GM23338 (cell line): Measurements from ENCODE around the gene TAF10. TPM values are rescaled to one million over a fixed set of nuclear protein-coding genes. Genes with fewer than 3 reads are reported as not detected.

Experiments
- CREB1 ChIP-seq: fragments of 250-450 bp; sonication (Bioruptor Pico); IDR thresholded peaks from 2 replicates; pipeline ENCODE4 v1.5.0; 2020; ENCODE audit warnings: low read depth, mild to moderate bottlenecking, moderate library complexity
- EZH2phosphoT487 ChIP-seq: fragments of 200-600 bp; sonication (generic); IDR thresholded peaks from one replicate; pipeline ENCODE4 v1.8.1; 2018; ENCODE audit warnings: antibody characterized with exemption; ENCODE audit not compliant: unreplicated experiment
- JUNB ChIP-seq: IDR thresholded peaks from one replicate; pipeline ENCODE4 v1.6.1; 2016; ENCODE audit warnings: antibody characterized with exemption; ENCODE audit not compliant: unreplicated experiment
- NANOG ChIP-seq: IDR thresholded peaks from 2 replicates; pipeline ENCODE4 v1.6.1; 2016; ENCODE audit warnings: antibody characterized with exemption, borderline replicate concordance
- STAT1 ChIP-seq: IDR thresholded peaks from one replicate; pipeline ENCODE4 v1.6.1; 2016; ENCODE audit warnings: antibody characterized with exemption; ENCODE audit not compliant: unreplicated experiment
- ZNF114 ChIP-seq: fragments of 250-450 bp; sonication (Bioruptor Pico); IDR thresholded peaks from 2 replicates; pipeline ENCODE4 v1.5.0; 2020; ENCODE audit warnings: mild to moderate bottlenecking, moderate library complexity
- ZNF331 ChIP-seq: fragments of 250-450 bp; sonication (Bioruptor Pico); IDR thresholded peaks from 2 replicates; pipeline ENCODE4 v1.5.0; 2020; ENCODE audit warnings: low read depth, mild to moderate bottlenecking, moderate library complexity
- polyA plus RNA-seq: library from polyadenylated mRNA; unstranded; fragments of >200 nt; fragmentation: Nextera tagmentation; extraction: Ambion mirVana; gene quantifications from 2 replicates; pipeline ENCODE4 v1.2.1, GENCODE V29; 2016
- total RNA-seq: library from RNA; depleted of rRNA; stranded (reverse); fragments of >200 nt; shearing (Covaris generic); gene quantifications from 2 replicates; pipeline ENCODE4 v1.2.3, GENCODE V29; 2014
- TF ChIP-seq, protein P1 (sequence below): fragments of 250-450 bp; sonication (Bioruptor Pico); IDR thresholded peaks from 2 replicates; pipeline ENCODE4 v1.5.0; 2020; ENCODE audit warnings: mild to moderate bottlenecking, moderate library complexity
- TF ChIP-seq, protein P2 (sequence below): IDR thresholded peaks from one replicate; pipeline ENCODE4 v1.6.1; 2018; ENCODE audit warnings: antibody characterized with exemption; ENCODE audit not compliant: unreplicated experiment

Gene TAF10
- total and polyA plus RNA-seq, 2 experiments from 2014 or later: 108 to 253 TPM

DNA sequence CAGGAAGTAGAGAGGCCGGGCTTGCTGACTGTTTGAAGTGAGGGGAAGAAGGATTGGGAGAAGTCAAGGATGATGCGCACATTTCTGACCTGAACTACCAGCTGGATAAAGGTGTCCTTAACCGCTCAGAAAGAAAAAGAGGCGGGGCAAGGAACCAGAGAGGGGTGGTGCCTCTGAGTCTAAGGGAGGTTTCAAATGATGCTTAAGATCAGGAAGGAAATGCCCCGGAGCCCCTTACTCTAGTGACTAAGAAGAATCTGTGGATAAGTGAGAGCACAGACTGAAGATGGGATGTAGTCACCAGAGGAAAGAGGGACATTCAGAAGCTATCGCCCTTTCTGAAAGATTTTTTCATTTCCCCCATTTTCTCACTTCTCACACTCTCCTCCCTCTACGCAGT lies 30.9 kb upstream of the TAF10 start (continued):
- TF ChIP-seq, protein P1, sequence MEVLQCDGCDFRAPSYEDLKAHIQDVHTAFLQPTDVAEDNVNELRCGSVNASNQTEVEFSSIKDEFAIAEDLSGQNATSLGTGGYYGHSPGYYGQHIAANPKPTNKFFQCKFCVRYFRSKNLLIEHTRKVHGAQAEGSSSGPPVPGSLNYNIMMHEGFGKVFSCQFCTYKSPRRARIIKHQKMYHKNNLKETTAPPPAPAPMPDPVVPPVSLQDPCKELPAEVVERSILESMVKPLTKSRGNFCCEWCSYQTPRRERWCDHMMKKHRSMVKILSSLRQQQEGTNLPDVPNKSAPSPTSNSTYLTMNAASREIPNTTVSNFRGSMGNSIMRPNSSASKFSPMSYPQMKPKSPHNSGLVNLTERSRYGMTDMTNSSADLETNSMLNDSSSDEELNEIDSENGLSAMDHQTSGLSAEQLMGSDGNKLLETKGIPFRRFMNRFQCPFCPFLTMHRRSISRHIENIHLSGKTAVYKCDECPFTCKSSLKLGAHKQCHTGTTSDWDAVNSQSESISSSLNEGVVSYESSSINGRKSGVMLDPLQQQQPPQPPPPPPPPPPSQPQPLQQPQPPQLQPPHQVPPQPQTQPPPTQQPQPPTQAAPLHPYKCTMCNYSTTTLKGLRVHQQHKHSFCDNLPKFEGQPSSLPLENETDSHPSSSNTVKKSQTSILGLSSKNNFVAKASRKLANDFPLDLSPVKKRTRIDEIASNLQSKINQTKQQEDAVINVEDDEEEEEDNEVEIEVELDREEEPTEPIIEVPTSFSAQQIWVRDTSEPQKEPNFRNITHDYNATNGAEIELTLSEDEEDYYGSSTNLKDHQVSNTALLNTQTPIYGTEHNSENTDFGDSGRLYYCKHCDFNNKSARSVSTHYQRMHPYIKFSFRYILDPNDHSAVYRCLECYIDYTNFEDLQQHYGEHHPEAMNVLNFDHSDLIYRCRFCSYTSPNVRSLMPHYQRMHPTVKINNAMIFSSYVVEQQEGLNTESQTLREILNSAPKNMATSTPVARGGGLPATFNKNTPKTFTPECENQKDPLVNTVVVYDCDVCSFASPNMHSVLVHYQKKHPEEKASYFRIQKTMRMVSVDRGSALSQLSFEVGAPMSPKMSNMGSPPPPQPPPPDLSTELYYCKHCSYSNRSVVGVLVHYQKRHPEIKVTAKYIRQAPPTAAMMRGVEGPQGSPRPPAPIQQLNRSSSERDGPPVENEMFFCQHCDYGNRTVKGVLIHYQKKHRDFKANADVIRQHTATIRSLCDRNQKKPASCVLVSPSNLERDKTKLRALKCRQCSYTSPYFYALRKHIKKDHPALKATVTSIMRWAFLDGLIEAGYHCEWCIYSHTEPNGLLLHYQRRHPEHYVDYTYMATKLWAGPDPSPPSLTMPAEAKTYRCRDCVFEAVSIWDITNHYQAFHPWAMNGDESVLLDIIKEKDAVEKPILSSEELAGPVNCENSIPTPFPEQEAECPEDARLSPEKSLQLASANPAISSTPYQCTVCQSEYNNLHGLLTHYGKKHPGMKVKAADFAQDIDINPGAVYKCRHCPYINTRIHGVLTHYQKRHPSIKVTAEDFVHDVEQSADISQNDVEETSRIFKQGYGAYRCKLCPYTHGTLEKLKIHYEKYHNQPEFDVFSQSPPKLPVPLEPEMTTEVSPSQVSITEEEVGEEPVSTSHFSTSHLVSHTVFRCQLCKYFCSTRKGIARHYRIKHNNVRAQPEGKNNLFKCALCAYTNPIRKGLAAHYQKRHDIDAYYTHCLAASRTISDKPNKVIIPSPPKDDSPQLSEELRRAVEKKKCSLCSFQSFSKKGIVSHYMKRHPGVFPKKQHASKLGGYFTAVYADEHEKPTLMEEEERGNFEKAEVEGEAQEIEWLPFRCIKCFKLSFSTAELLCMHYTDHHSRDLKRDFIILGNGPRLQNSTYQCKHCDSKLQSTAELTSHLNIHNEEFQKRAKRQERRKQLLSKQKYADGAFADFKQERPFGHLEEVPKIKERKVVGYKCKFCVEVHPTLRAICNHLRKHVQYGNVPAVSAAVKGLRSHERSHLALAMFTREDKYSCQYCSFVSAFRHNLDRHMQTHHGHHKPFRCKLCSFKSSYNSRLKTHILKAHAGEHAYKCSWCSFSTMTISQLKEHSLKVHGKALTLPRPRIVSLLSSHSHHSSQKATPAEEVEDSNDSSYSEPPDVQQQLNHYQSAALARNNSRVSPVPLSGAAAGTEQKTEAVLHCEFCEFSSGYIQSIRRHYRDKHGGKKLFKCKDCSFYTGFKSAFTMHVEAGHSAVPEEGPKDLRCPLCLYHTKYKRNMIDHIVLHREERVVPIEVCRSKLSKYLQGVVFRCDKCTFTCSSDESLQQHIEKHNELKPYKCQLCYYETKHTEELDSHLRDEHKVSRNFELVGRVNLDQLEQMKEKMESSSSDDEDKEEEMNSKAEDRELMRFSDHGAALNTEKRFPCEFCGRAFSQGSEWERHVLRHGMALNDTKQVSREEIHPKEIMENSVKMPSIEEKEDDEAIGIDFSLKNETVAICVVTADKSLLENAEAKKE: no peak
- no peak for TF ChIP-seq ZNF331
- TF ChIP-seq, protein P2, sequence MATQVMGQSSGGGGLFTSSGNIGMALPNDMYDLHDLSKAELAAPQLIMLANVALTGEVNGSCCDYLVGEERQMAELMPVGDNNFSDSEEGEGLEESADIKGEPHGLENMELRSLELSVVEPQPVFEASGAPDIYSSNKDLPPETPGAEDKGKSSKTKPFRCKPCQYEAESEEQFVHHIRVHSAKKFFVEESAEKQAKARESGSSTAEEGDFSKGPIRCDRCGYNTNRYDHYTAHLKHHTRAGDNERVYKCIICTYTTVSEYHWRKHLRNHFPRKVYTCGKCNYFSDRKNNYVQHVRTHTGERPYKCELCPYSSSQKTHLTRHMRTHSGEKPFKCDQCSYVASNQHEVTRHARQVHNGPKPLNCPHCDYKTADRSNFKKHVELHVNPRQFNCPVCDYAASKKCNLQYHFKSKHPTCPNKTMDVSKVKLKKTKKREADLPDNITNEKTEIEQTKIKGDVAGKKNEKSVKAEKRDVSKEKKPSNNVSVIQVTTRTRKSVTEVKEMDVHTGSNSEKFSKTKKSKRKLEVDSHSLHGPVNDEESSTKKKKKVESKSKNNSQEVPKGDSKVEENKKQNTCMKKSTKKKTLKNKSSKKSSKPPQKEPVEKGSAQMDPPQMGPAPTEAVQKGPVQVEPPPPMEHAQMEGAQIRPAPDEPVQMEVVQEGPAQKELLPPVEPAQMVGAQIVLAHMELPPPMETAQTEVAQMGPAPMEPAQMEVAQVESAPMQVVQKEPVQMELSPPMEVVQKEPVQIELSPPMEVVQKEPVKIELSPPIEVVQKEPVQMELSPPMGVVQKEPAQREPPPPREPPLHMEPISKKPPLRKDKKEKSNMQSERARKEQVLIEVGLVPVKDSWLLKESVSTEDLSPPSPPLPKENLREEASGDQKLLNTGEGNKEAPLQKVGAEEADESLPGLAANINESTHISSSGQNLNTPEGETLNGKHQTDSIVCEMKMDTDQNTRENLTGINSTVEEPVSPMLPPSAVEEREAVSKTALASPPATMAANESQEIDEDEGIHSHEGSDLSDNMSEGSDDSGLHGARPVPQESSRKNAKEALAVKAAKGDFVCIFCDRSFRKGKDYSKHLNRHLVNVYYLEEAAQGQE: no peak
- TF ChIP-seq JUNB: no peak
- TF ChIP-seq STAT1: no peak
- no peak for TF ChIP-seq NANOG
- no peak for TF ChIP-seq EZH2phosphoT487
- TF ChIP-seq CREB1: no peak
- TF ChIP-seq ZNF114 (CRISPR knock-in tag): no peak
